ENCODE measurements around the gene BTBD2. TPM values are rescaled to one million over a fixed set of nuclear protein-coding genes. Genes with fewer than 3 reads are reported as not detected.

Gene BTBD2
- total and polyA plus RNA-seq, 10 of the 15 experiments (the other 5 are each of a cell fraction or from before 2014, with no cell fraction given) = 0.13 to 66.2 (median 10.4) TPM

- ChIA-PET SMC1A (ENCODE audit: uncharacterized antibody, unreplicated experiment) (no interaction called here), CTCF (no interaction called here), POLR2A (no interaction called here), RAD21 (ENCODE audit: unreplicated experiment) (no interaction called here)
- Histone ChIP-seq H3K9me3 (replicated peaks; ENCODE audit: control insufficient read depth, insufficient read depth, low read length) (no peaks in the 10 kb centered on the region), H3K4me1 (ENCODE audit: control insufficient read depth, insufficient read depth, low read length) (no peaks in the 10 kb centered on the region), H3K4me3 (no peak overlapping the region), H2AFZ (ENCODE audit: control insufficient read depth, low read depth, low read length) (no peak overlapping the region), H3K36me3 (ENCODE audit: control insufficient read depth in 2 of 2, insufficient read depth in 2 of 2, low read length in 1 of 2) (peaks cover 4 to 13% of the 10 kb centered on the region in 2 experiments; a peak in 3 of 4 replicates), H3K4me2 (ENCODE audit: control insufficient read depth, insufficient read depth) (no peak overlapping the region), H3K9ac (ENCODE audit: control insufficient read depth, insufficient read depth, low read length) (no peak overlapping the region), H3K27me3 (replicated peaks in 1 of 2; ENCODE audit: control insufficient read depth in 2 of 2, insufficient read depth in 2 of 2, low read length in 1 of 2) (no peaks in the 10 kb centered on the region), H3K79me2 (ENCODE audit: control insufficient read depth, insufficient read depth, low read length) (no peaks in the 10 kb centered on the region), H4K20me1 (ENCODE audit: control insufficient read depth, insufficient read depth) (no peaks in the 10 kb centered on the region), H3K27ac (ENCODE audit: control insufficient read depth, insufficient read depth) (no peak overlapping the region)
- in situ Hi-C loops (cut with MboI) = no loop called here
- TF ChIP-seq TCF3 (IDR thresholded peaks at IDR 0.05; ENCODE audit: borderline replicate concordance, insufficient read depth, low read depth, low read length) (peak; percentile 44; the same call in 1 of the 2 replicates), ETV6 (conservative IDR thresholded peaks at IDR 0.05 in 1 of 2, IDR thresholded peaks at IDR 0.05 in 1 of 2; ENCODE audit: borderline replicate concordance in 1 of 2, low read depth in 1 of 2) (no peak)
- ATAC-seq = no peak
- DNase-seq (ENCODE audit: low read depth, low spot score) = no peak
- 95% methylated on average over 44 of the region's 44 CpGs for WGBS (ENCODE audit: insufficient coverage, insufficient replicate concordance, low lambda C conversion rate, missing lambda C conversion rate)
- BruUV-seq (replicated peaks) = no TSS peak
- intact Hi-C loops (cut with micrococcal nuclease; ENCODE audit: unreplicated experiment) = no loop called here
- FAIRE-seq = no peak
Observed at GRCh38 chr19:1985588-1986356, 29.7 kb downstream of the BTBD2 start.

- Histone ChIP-seq H3K4me2 (ENCODE audit: control insufficient read depth, insufficient read depth) (no peak overlapping the region), H3K36me3 (ENCODE audit: control insufficient read depth in 2 of 2, insufficient read depth in 2 of 2, low read length in 1 of 2) (peaks cover 4 to 20% of the 10 kb centered on the region in 2 experiments; a peak in 3 of 4 replicates), H3K79me2 (ENCODE audit: control insufficient read depth, insufficient read depth, low read length) (no peaks in the 10 kb centered on the region), H3K27me3 (replicated peaks in 1 of 2; ENCODE audit: control insufficient read depth in 2 of 2, insufficient read depth in 2 of 2, low read length in 1 of 2) (no peaks in the 10 kb centered on the region), H4K20me1 (ENCODE audit: control insufficient read depth, insufficient read depth) (no peaks in the 10 kb centered on the region), H3K9me3 (replicated peaks; ENCODE audit: control insufficient read depth, insufficient read depth, low read length) (no peaks in the 10 kb centered on the region), H3K4me1 (ENCODE audit: control insufficient read depth, insufficient read depth, low read length) (no peaks in the 10 kb centered on the region), H3K27ac (ENCODE audit: control insufficient read depth, insufficient read depth) (no peak overlapping the region), H2AFZ (ENCODE audit: control insufficient read depth, low read depth, low read length) (no peak overlapping the region), H3K4me3 (no peak overlapping the region), H3K9ac (ENCODE audit: control insufficient read depth, insufficient read depth, low read length) (no peak overlapping the region)
- POLR2A ChIA-PET = interaction anchor here (0.7 kb wide), 2 partner anchors 132 to 559 kb away, joined by 3 to 6 read pairs; no protein-coding TSS in a partner anchor
- WGBS (ENCODE audit: insufficient coverage, insufficient replicate concordance, low lambda C conversion rate, missing lambda C conversion rate) = 95% methylated on average over 10 of the region's 10 CpGs
- BruUV-seq (replicated peaks) = no TSS peak
- CTCF ChIA-PET = interaction anchor here (0.5 kb wide), 1 partner anchor 36 kb away, joined by 4 read pairs; no protein-coding TSS in a partner anchor
- SMC1A ChIA-PET (ENCODE audit: uncharacterized antibody, unreplicated experiment) = no interaction called here
- in situ Hi-C loops (cut with MboI) = no loop called here
- no peak for ATAC-seq
- no peak for FAIRE-seq
- RAD21 ChIA-PET (ENCODE audit: unreplicated experiment) = no interaction called here
- intact Hi-C loops (cut with micrococcal nuclease; ENCODE audit: unreplicated experiment) = no loop called here
- DNase-seq (ENCODE audit: low read depth, low spot score) = no peak
- no peak for TF ChIP-seq IRF5 (IDR thresholded peaks at IDR 0.05; ENCODE audit: borderline replicate concordance)
- TF ChIP-seq CBX3 (IDR thresholded peaks at IDR 0.05; ENCODE audit: borderline replicate concordance, low read depth) = no peak
- no peak for TF ChIP-seq CHD1 (IDR thresholded peaks at IDR 0.05; ENCODE audit: low read depth, low read length)
- TF ChIP-seq IRF3 (IDR thresholded peaks at IDR 0.05) = no peak
- no peak for TF ChIP-seq PRDM15 (CRISPR knock-in tag; IDR thresholded peaks at IDR 0.05)
- TF ChIP-seq POLR2AphosphoS5 (IDR thresholded peaks at IDR 0.05; ENCODE audit: low read length) = no peak
- TF ChIP-seq ZNF384 (IDR thresholded peaks at IDR 0.05; ENCODE audit: borderline replicate concordance, low read depth, low read length) = no peak
Observed at GRCh38 chr19:1984357-1984756, 31.2 kb downstream of the BTBD2 start.
